Measurements from ENCODE around the gene LHX1.

Gene LHX1

GRCh38 chr17:36949461-36949927 is 12.2 kb downstream of the LHX1 start:
- no peak for DNase-seq (ENCODE audit: low read depth, low spot score)
- peak overlapping the region; percentile 65 for H3K27ac ChIP-seq

DNA sequence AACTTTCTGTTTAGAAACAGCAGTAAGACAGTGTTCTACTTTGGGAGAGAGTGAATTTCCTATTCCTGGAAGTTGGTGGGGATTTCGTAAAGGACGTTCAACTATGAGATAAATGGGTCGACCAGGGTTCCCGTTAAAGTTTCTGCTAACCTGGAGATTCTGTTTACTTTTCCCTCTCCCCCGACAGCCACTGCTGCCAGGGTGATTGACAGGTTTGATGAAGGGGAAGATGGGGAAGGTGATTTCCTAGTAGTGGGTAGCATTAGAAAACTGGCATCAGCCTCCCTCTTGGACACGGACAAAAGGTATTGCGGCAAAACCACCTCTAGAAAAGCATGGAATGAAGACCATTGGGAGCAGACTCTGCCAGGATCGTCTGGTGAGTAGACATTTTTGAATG is 12.8 kb downstream of the LHX1 start:
- DNase-seq (ENCODE audit: low read depth, low spot score) = no peak

GRCh38 chr17:36951084-36951789 is 14.0 kb downstream of the LHX1 start:
- H3K27ac ChIP-seq = no peak overlapping the region
- no peak for DNase-seq (ENCODE audit: low read depth, low spot score)

More for the DNA sequence above, 12.8 kb downstream of the LHX1 start:
- H3K27ac ChIP-seq = no peak overlapping the region

- no peak overlapping the region for H3K27ac ChIP-seq
- DNase-seq (ENCODE audit: low read depth, low spot score) = no peak
Measured at GRCh38 chr17:36971508-36971907, 34.2 kb downstream of the LHX1 start.

- no peak for DNase-seq (ENCODE audit: low read depth, low spot score)
Measured at GRCh38 chr17:36972186-36972700, 35.0 kb downstream of the LHX1 start.

DNA sequence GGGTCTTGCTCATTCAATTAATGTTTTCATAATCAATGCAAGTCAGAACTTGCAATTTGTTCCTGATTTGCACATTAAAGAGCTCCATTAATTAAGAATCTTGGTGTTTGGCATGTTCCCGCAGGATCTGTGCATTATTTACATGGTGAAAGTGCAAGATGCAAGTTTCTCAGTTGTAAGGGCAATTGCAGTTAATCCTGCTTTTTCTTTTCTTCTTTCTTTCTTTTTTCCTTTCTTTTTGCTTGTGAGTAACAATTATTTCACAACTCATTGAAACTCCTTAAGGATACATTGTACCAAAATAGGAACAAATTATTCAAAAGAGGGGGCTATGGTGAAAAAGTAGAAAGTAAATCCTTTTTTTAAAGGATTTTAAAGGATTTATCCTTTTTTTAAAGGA is 35.6 kb downstream of the LHX1 start:
- DNase-seq (ENCODE audit: low read depth, low spot score) = no peak
- H3K27ac ChIP-seq = no peak overlapping the region

More at GRCh38 chr17:36972186-36972700, 35.0 kb downstream of the LHX1 start:
- no peak overlapping the region for H3K27ac ChIP-seq

- DNase-seq (ENCODE audit: low read depth, low spot score) = no peak
- H3K27ac ChIP-seq = no peak overlapping the region
Measured at GRCh38 chr17:36975922-36976515, 38.7 kb downstream of the LHX1 start.

DNA sequence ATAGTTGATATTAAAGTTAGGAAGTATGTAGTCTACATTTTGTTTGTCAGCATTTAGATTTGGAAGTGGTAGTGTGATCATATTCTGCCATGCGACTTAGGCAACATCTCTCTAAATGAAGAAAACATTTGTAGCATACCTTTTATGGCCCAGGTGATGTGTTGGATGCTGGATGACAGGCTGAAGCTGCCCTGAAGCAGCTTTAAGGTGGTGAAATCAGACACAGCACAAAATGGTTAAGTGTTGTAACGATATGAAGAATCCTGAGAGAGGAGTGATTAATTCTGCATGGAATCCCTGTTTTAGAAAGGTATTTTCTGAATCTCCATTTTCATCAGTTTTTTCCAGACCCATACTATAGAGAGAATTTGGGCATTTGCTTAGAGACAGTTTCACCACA is 39.8 kb downstream of the LHX1 start:
- H3K27ac ChIP-seq = no peak overlapping the region
- DNase-seq (ENCODE audit: low read depth, low spot score) = no peak

- H3K27ac ChIP-seq = no peak overlapping the region
- no peak for DNase-seq (ENCODE audit: low read depth, low spot score)
Measured at GRCh38 chr17:36977568-36977967, 40.3 kb downstream of the LHX1 start.

GRCh38 chr17:36978810-36979564 is 41.7 kb downstream of the LHX1 start:
- no peak for DNase-seq (ENCODE audit: low read depth, low spot score)
- peak overlapping the region; percentile 38 for H3K27ac ChIP-seq

DNA sequence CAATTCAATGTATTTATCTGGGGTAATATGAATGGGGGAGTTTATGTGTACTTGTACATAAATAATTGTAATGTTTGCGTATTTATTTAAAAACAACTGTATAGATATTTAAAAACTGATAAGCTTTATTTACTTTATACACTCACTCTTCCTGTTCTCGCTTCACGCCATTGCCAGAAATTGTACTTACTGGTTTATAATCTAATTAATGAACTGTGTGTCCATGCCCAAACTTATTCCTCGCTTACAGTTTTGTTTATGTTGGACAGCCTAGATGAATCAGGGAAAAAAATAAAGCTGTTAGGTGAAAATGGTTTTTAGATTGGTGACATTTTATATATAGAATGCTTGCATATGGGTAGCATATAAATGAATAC is 42.3 kb downstream of the LHX1 start:
- H3K27ac ChIP-seq = peak overlapping the region; percentile 38
- no peak for DNase-seq (ENCODE audit: low read depth, low spot score)

DNA sequence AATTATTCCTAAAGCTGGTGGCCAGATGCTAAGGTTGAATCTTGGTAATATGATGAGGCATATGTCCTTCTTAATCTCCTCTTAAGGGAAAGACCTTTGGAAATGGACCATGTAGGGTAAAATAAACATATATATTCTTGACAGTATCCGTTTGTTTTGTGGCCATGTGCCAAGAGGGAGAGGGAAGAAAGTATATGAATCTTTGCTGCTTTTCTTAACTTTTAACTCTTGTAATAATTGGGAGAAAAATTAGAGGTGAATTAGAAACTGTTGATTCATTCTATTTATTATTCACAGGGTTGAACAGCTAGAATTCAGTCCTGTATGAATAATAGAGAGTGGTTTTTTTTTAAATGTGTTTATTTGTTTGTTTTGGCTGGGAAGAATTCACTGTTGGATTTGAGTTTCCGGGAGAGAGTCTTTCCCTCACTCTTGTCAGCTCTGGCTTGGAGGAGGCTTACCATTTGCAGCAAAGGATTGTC is 43.0 kb downstream of the LHX1 start:
- peak overlapping the region; percentile 38 for H3K27ac ChIP-seq
- DNase-seq (ENCODE audit: low read depth, low spot score) = no peak

GRCh38 chr17:36983618-36984017 is 46.3 kb downstream of the LHX1 start:
- no peak overlapping the region for H3K27ac ChIP-seq
- DNase-seq (ENCODE audit: low read depth, low spot score) = no peak

DNA sequence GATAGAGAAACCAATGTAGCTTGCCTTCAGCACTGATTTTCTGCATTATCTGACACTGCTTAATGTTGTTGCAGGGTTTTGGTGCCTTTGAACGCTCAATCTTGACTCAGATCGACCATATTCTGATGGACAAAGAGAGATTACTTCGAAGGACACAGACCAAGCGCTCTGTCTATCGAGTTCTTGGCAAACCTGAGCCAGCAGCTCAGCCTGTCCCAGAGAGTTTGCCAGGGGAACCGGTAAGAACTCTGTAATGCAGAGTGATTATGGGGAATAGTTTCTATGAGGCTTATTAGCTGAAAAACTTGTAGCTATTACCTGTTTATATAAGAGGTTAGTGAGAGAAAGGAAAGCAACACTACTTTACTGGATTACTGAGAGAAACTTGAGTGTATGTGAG is 51.9 kb downstream of the LHX1 start:
- no peak for DNase-seq (ENCODE audit: low read depth, low spot score)
- no peak overlapping the region for H3K27ac ChIP-seq

- no peak for DNase-seq (ENCODE audit: low read depth, low spot score)
- H3K27ac ChIP-seq = no peak overlapping the region
Measured at GRCh38 chr17:36992701-36993100, 55.4 kb downstream of the LHX1 start.

GRCh38 chr17:36993227-36993626 is 56.0 kb downstream of the LHX1 start:
- DNase-seq (ENCODE audit: low read depth, low spot score) = no peak
- H3K27ac ChIP-seq = no peak overlapping the region
